GM12874 (cell line): ENCODE measurements around the gene EEF1E1.

Source experiments
- TF ChIP-seq, protein P1 (sequence below): IDR thresholded peaks from 2 replicates; pipeline ENCODE4 v1.5.1; 2011; ENCODE audit warnings: low read depth, mild to moderate bottlenecking, control low read depth, low read length, moderate library complexity; ENCODE audit not compliant: insufficient read depth

Gene EEF1E1

GRCh38 chr6:8070718-8071117 lies 31.6 kb downstream of the EEF1E1 start:
- TF ChIP-seq, protein P1, sequence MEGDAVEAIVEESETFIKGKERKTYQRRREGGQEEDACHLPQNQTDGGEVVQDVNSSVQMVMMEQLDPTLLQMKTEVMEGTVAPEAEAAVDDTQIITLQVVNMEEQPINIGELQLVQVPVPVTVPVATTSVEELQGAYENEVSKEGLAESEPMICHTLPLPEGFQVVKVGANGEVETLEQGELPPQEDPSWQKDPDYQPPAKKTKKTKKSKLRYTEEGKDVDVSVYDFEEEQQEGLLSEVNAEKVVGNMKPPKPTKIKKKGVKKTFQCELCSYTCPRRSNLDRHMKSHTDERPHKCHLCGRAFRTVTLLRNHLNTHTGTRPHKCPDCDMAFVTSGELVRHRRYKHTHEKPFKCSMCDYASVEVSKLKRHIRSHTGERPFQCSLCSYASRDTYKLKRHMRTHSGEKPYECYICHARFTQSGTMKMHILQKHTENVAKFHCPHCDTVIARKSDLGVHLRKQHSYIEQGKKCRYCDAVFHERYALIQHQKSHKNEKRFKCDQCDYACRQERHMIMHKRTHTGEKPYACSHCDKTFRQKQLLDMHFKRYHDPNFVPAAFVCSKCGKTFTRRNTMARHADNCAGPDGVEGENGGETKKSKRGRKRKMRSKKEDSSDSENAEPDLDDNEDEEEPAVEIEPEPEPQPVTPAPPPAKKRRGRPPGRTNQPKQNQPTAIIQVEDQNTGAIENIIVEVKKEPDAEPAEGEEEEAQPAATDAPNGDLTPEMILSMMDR, result no peak

DNA sequence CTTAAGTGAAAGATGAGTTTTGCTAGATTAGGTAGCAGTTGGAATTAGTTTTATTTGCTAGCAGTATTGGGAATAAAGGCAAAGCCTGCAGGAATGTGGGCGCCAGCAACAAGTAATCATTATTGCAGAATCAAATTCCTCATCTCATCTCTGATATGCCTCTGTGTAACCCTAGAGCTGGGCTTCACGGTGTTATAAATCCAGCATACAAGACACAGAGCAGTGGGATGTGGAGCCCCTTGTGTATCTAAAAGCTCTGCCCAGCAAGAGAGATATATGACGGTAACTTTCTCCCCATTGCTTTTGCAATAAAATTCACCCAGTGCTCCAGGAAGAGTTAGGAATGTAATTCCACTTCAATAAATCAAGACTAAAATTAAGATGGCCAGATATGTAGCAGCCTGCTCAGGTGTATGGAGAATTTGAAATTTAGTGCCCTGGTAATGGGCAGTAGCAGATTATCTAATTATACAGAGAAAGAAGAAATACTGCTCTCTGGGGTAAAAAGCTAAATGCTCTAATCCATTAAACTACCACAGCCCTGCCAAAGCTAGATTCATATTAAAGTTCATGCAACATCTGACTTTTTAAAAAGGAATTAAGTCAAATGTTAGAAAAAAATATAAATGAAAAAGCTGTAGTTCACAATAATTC lies 32.6 kb downstream of the EEF1E1 start:
- TF ChIP-seq, protein P1, result no peak

- TF ChIP-seq, protein P1, result no peak
Observed at GRCh38 chr6:8069151-8069550, 33.2 kb downstream of the EEF1E1 start.

DNA sequence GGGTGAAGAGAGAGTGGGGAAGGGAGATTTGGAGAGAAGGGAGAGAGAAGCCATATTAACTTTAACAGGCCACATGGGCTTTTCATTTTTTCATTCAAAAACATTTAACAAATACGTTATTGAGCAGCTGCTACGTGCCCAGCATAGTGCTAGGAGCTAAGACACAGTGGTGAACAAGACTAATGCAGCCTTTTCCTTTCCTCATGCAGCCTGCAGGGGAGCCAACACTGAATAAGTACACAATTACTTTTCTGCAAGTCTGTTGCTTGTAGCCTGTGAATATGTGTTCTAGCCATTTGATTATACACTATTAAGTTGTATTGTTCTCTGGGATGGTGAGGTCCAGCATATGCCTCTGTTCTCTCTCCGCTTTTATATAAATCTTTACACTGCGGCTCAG lies 36.2 kb downstream of the EEF1E1 start:
- TF ChIP-seq, protein P1, result peak; percentile 32; the same call in 1 of the 2 replicates

DNA sequence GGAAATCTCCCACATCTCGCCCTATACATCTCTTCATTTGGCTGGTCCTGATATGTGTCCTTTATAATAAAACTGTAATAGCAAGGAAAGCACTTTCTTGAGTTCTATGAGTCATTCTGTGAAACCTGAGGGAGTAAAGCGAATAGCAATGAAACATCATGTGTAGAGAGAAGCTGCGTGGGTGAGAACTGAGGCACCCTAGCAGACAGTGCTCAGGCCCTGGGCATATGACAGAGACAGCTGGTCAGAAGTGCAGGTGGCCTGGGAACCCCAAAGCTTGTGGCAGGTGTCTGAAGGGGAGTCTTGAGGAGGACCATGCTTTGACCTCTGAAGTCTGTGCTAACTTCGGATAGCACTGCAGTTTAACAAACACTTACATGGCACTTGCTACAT lies 36.8 kb downstream of the EEF1E1 start:
- TF ChIP-seq, protein P1, result no peak

GRCh38 chr6:8064638-8065518 lies 37.5 kb downstream of the EEF1E1 start:
- TF ChIP-seq, protein P1, result no peak

GRCh38 chr6:8063761-8064637 lies 38.3 kb downstream of the EEF1E1 start, which contains the start of gene BLOC1S5:
TSS of gene BLOC1S5 (minus strand) at chr6:8064389. CDS start at chr6:8064376, 13 bp downstream.
- TF ChIP-seq, protein P1, result 0 out of 2 replicates have a peak, but pooled peaks have one; percentile 2
